ENCODE measurements around the gene NTNG2. TPM values are rescaled to one million over a fixed set of nuclear protein-coding genes. Genes with fewer than 3 reads are reported as not detected.

The NTNG2 gene
- total and polyA plus RNA-seq, 2 donors (not counting 1 experiment from before 2014, with no cell fraction given): 5.0 to 6.6 TPM

GRCh38 chr9:132135456-132135855, 26.4 kb upstream of the NTNG2 start:
- Histone ChIP-seq H3K79me2 (ENCODE audit: control insufficient read depth, insufficient read depth, low read length) (no peaks in the 10 kb centered on the region), H3K4me3 (ENCODE audit: control extremely low read depth in 1 of 5, extremely low read depth in 1 of 5, insufficient read depth in 1 of 5, low read depth in 2 of 5, low read length in 4 of 5) (no peak overlapping the region), H2AFZ (ENCODE audit: insufficient read depth, low read depth, low read length, poor library complexity, severe bottlenecking) (no peak overlapping the region), H3K36me3 (replicated peaks in 1 of 2; ENCODE audit: control extremely low read depth in 1 of 2, control insufficient read depth in 1 of 2, extremely low read depth in 1 of 2, insufficient read depth in 2 of 2, low read length in 1 of 2) (no peaks in the 10 kb centered on the region), H3K27me3 (replicated peaks in 1 of 4; ENCODE audit: control extremely low read depth in 1 of 4, control insufficient read depth in 3 of 4, insufficient read depth in 4 of 4, low read length in 3 of 4) (peaks cover 0 to 26% (median 3%) of the 10 kb centered on the region in 4 experiments), H3K9ac (ENCODE audit: low read length) (no peak overlapping the region), H3K9me3 (ENCODE audit: control extremely low read depth in 1 of 3, control insufficient read depth in 2 of 3, insufficient read depth in 1 of 3, low read length in 2 of 3) (no peaks in the 10 kb centered on the region), H3K27ac (ENCODE audit: low read length in 2 of 2) (no peak overlapping the region), H3K4me1 (ENCODE audit: control insufficient read depth in 2 of 2, insufficient read depth in 2 of 2, low read length in 2 of 2) (no peaks in the 10 kb centered on the region), H4K20me1 (ENCODE audit: control insufficient read depth, insufficient read depth, low read length, poor library complexity, severe bottlenecking) (no peaks in the 10 kb centered on the region), H3K4me2 (replicated peaks; ENCODE audit: low read depth, low read length, poor library complexity, severe bottlenecking) (no peak overlapping the region)
- intact Hi-C loops (cut with micrococcal nuclease): no loop called here
- no peak for TF ChIP-seq CTCF (IDR thresholded peaks at IDR 0.05)
- no peak for TF ChIP-seq EZH2 (IDR thresholded peaks at IDR 0.05; ENCODE audit: borderline replicate concordance, insufficient read depth, low read depth, low read length, poor library complexity, severe bottlenecking)
- DNase-seq (no peak), ATAC-seq (ENCODE audit: low read depth) (no peak)
- Mint-ChIP-seq H3K9me3 (ENCODE audit: insufficient read depth) (no peaks in the 10 kb centered on the region), H3K27ac (no peak overlapping the region), H3K4me1 (no peaks in the 10 kb centered on the region), H3K27me3 (peaks cover 47% of the 10 kb centered on the region), H3K4me3 (no peak overlapping the region)
- 92% methylated on average over 4 of the region's 5 CpGs for WGBS (ENCODE audit: insufficient coverage)
- ChIA-PET POLR2A (no interaction called here), CTCF (interaction anchor here (0.7 to 1.4 kb wide), 2 partner anchors 27 to 80 kb away, joined by 3 to 4 read pairs; partner anchors contain the start of gene NTNG2)

GRCh38 chr9:132136151-132136780, 25.6 kb upstream of the NTNG2 start:
- Histone ChIP-seq H3K27me3 (replicated peaks in 1 of 4; ENCODE audit: control extremely low read depth in 1 of 4, control insufficient read depth in 3 of 4, insufficient read depth in 4 of 4, low read length in 3 of 4) (peaks cover 0 to 24% (median 1%) of the 10 kb centered on the region in 4 experiments), H3K79me2 (ENCODE audit: control insufficient read depth, insufficient read depth, low read length) (no peaks in the 10 kb centered on the region), H4K20me1 (ENCODE audit: control insufficient read depth, insufficient read depth, low read length, poor library complexity, severe bottlenecking) (no peaks in the 10 kb centered on the region), H3K4me1 (ENCODE audit: control insufficient read depth in 2 of 2, insufficient read depth in 2 of 2, low read length in 2 of 2) (peaks cover under 1 to 1% of the 10 kb centered on the region in 2 donors), H3K4me2 (replicated peaks; ENCODE audit: low read depth, low read length, poor library complexity, severe bottlenecking) (no peak overlapping the region), H3K4me3 (ENCODE audit: control extremely low read depth in 1 of 5, extremely low read depth in 1 of 5, insufficient read depth in 1 of 5, low read depth in 2 of 5, low read length in 4 of 5) (no peak overlapping the region), H3K9me3 (ENCODE audit: control extremely low read depth in 1 of 3, control insufficient read depth in 2 of 3, insufficient read depth in 1 of 3, low read length in 2 of 3) (no peaks in the 10 kb centered on the region), H3K9ac (ENCODE audit: low read length) (no peak overlapping the region), H3K27ac (ENCODE audit: low read length in 2 of 2) (no peak overlapping the region), H2AFZ (ENCODE audit: insufficient read depth, low read depth, low read length, poor library complexity, severe bottlenecking) (no peak overlapping the region), H3K36me3 (replicated peaks in 1 of 2; ENCODE audit: control extremely low read depth in 1 of 2, control insufficient read depth in 1 of 2, extremely low read depth in 1 of 2, insufficient read depth in 2 of 2, low read length in 1 of 2) (no peaks in the 10 kb centered on the region)
- no peak for DNase-seq
- Mint-ChIP-seq H3K27me3 (peaks cover 44% of the 10 kb centered on the region), H3K4me3 (no peak overlapping the region), H3K4me1 (peaks cover 2% of the 10 kb centered on the region), H3K9me3 (ENCODE audit: insufficient read depth) (no peaks in the 10 kb centered on the region), H3K27ac (no peak overlapping the region)
- POLR2A ChIA-PET: no interaction called here
- ATAC-seq (ENCODE audit: low read depth): no peak
- intact Hi-C loops (cut with micrococcal nuclease): no loop called here
- CTCF ChIA-PET: interaction anchor here (1.4 kb wide), 1 partner anchor 26 kb away, joined by 4 read pairs; the partner anchor contains the start of gene NTNG2
- TF ChIP-seq EZH2 (IDR thresholded peaks at IDR 0.05; ENCODE audit: borderline replicate concordance, insufficient read depth, low read depth, low read length, poor library complexity, severe bottlenecking) (no peak), CTCF (IDR thresholded peaks at IDR 0.05) (no peak)
- 78% methylated on average over 11 of the region's 16 CpGs for WGBS (ENCODE audit: insufficient coverage)
